NCI-H2171 (cell line): ENCODE data around the gene ALOX12B.
"Not testable (repeated sequence)": the region's sequence is repeated elsewhere in the genome, so short reads cannot be mapped to it uniquely, and the experiment has no call there.

ENCODE experiments used
- DNase-seq: peaks from one replicate; lab custom pipeline; 2025; lab: John Stamatoyannopoulos, UW

Gene ALOX12B

GRCh38 chr17:8118769-8119580, 31.5 kb upstream of the ALOX12B start:
- peak; percentile 76 for DNase-seq

GRCh38 chr17:8117980-8118768, 30.7 kb upstream of the ALOX12B start, which contains the start of gene ALOXE3:
TSS of gene ALOXE3 (minus strand) at chr17:8118514. CDS start at chr17:8117990, 524 bp downstream.
- no peak for DNase-seq

- DNase-seq = no peak
These were observed 30.0 kb upstream of the ALOX12B start for GRCh38 chr17:8117367-8117979.

- no peak for DNase-seq
These were observed 29.3 kb upstream of the ALOX12B start for GRCh38 chr17:8116776-8117175.

GRCh38 chr17:8110907-8111306, 23.4 kb upstream of the ALOX12B start:
- DNase-seq = no peak

GRCh38 chr17:8110456-8110804, 22.9 kb upstream of the ALOX12B start:
- no peak for DNase-seq

- peak; percentile 58 for DNase-seq
These were observed 22.3 kb upstream of the ALOX12B start for GRCh38 chr17:8109661-8110455.

- DNase-seq = no peak
These were observed 21.6 kb upstream of the ALOX12B start for GRCh38 chr17:8108972-8109660.

- DNase-seq = not testable (repeated sequence)
These were observed 19.5 kb upstream of the ALOX12B start for GRCh38 chr17:8106980-8107379.

GRCh38 chr17:8105957-8106398, 18.5 kb upstream of the ALOX12B start:
- DNase-seq = no peak

- DNase-seq = no peak
These were observed 17.4 kb upstream of the ALOX12B start for GRCh38 chr17:8104911-8105310.

GRCh38 chr17:8103549-8103948, 16.0 kb upstream of the ALOX12B start:
- DNase-seq = no peak

- DNase-seq = no peak
These were observed 14.2 kb upstream of the ALOX12B start for GRCh38 chr17:8101721-8102120.

- no peak for DNase-seq
These were observed 13.2 kb upstream of the ALOX12B start for GRCh38 chr17:8100763-8101162.

GRCh38 chr17:8100111-8100510, 12.6 kb upstream of the ALOX12B start:
- DNase-seq = peak; percentile 38

- DNase-seq = no peak
These were observed 9.0 kb upstream of the ALOX12B start for GRCh38 chr17:8096541-8096940.

GRCh38 chr17:8095361-8095760, 7.8 kb upstream of the ALOX12B start:
- DNase-seq = no peak

GRCh38 chr17:8091033-8091687, 3.6 kb upstream of the ALOX12B start:
- DNase-seq = no peak

- DNase-seq = no peak
These were observed 2.2 kb upstream of the ALOX12B start for GRCh38 chr17:8089728-8090127.

GRCh38 chr17:8087952-8088230, 375 bp upstream of the ALOX12B start:
- no peak for DNase-seq

GRCh38 chr17:8084250-8084649, 3.3 kb downstream of the ALOX12B start:
- no peak for DNase-seq
